Stomach (tissue), 9 donors: Measurements from ENCODE around the gene KEL. TPM values are rescaled to one million over a fixed set of nuclear protein-coding genes. Genes with fewer than 3 reads are reported as not detected.
A peak's percentile ranks its signal among the peaks of the same experiment; 100 is the strongest.

Experiments used
- DNase-seq, 2 donors: peaks; one replicate each; pipeline versions ENCODE4 v3.0.0 to v3.0.0-alpha.2; 2013 to 2019
- H3K27ac ChIP-seq, 5 donors: fragments of 200-600 bp in 4 of 5; sonication (generic) in 4 of 5; one replicate each; pipeline ENCODE4 v1.5.1; 2013 to 2019; ENCODE audit warnings: mild to moderate bottlenecking in 1 of 5, moderate library complexity in 1 of 5
- H3K27me3 ChIP-seq, 3 donors: fragments of 200-600 bp; sonication (generic); one replicate each; pipeline ENCODE4 v1.5.1; 2017 to 2019; ENCODE audit warnings: mixed run types in 1 of 3
- H3K36me3 ChIP-seq, 4 donors: fragments of 200-600 bp; sonication (generic); 1 replicate in 3 of 4; 2 replicates in 1 of 4; pipeline ENCODE4 v1.5.1; 2016 to 2019
- H3K4me1 ChIP-seq, 4 donors: fragments of 200-600 bp; sonication (generic); one replicate each; pipeline ENCODE4 v1.5.1; 2016 to 2019
- H3K4me3 ChIP-seq, 4 donors: fragments of 200-600 bp; sonication (generic) in 3 of 4; one replicate each; pipeline ENCODE4 v1.5.1; 2016 to 2019; ENCODE audit warnings: mild to moderate bottlenecking in 1 of 4
- H3K9me3 ChIP-seq, 4 donors: fragments of 200-600 bp; sonication (generic); one replicate each; pipeline ENCODE4 v1.5.1; 2016 to 2019
- EP300 ChIP-seq: sonication (generic); formaldehyde crosslinking; IDR thresholded peaks from one replicate; pipeline ENCODE4 v1.6.1; 2017; ENCODE audit warnings: antibody characterized with exemption
- POLR2A ChIP-seq, 4 donors: fragments of 450-650 bp; IDR thresholded peaks; one replicate each; pipeline ENCODE4 v1.6.1; 2016; ENCODE audit warnings: antibody characterized with exemption in 4 of 4, control low read depth in 2 of 4, mild to moderate bottlenecking in 1 of 4, moderate library complexity in 1 of 4
- POLR2AphosphoS5 ChIP-seq, 3 donors: sonication (generic); formaldehyde crosslinking; IDR thresholded peaks; one replicate each; pipeline ENCODE4 v1.6.1; 2016; ENCODE audit warnings: antibody characterized with exemption in 3 of 3
- WGBS, 5 donors: extraction: QIAGEN DNeasy Blood & Tissue Kit in 3 of 5; methylation state at CpG; one replicate each; pipeline versions ENCODE4 v1.1.5 to v1.1.7; 2013 to 2018; 5-methylcytosine and 5-hydroxymethylcytosine counted together
- intact Hi-C: fragments of 100-400 bp; cut with DNase I; formaldehyde crosslinking; loops from one replicate; pipeline ENCODE4 v1.15.1; 2023; ENCODE audit warnings: low total_unique reads
- polyA plus RNA-seq, 3 donors: library from polyadenylated mRNA; stranded (reverse); fragments of 200-250 nt; gene quantifications; one replicate each; pipeline ENCODE4 v1.2.3, GENCODE V29; 2013
- total RNA-seq, 5 donors: library from RNA; depleted of rRNA; stranded (reverse); fragments of >200 nt; gene quantifications; one replicate each; pipeline versions ENCODE4 v1.1.0 to v1.2.3, GENCODE V29; 2014 to 2016
- TF ChIP-seq, protein P1 (sequence below), 7 experiments: fragments of 450-650 bp in 4 of 7; fragments of 200-600 bp in 3 of 7; sonication (generic) in 3 of 7; IDR thresholded peaks; one replicate each; pipeline ENCODE4 v1.5.1; 2016 to 2019; ENCODE audit warnings: antibody characterized with exemption in 7 of 7, control low read depth in 2 of 7, mild to moderate bottlenecking in 1 of 7
- donor health status: healthy with polysubstance abuse.
- donor health status: Bipolar disorder and iron deficiency.
- donor health status: healthy.

KEL gene
- total and polyA plus RNA-seq, 8 donors = 0.85 to 1.5 TPM; not detected in 6

DNA sequence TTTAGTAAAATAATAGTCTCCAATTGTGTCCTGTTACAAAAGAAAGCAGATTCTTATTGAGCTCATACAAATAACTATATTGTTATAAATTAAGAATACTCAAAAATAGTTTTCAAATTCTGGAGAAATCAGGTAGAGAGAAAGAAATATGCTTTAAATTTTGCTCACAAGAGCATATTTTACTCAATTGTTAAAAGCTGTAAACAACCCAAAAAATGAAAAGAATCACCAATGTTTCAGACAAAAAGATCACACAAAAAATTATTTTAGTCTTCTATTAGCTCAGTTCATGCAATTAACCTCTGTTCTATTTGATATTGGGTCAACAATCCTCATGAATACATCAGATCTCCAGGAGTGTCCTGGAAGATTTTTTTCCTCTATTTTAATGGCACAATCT, 58.0 kb downstream of the KEL start:
- no peak for DNase-seq
- Histone ChIP-seq H3K27me3 (no peaks in the 10 kb centered on the region), H3K27ac (no peak overlapping the region), H3K4me3 (no peak overlapping the region), H3K36me3 (no peaks in the 10 kb centered on the region), H3K4me1 (peaks cover under 1 to 9% (median 1%) of the 10 kb centered on the region in 4 donors), H3K9me3 (peaks cover 0 to 5% (median 2%) of the 10 kb centered on the region in 4 donors)
- intact Hi-C loops = no loop called here
- TF ChIP-seq EP300 (no peak), POLR2A (IDR thresholded peaks at IDR 0.05) (no peak), POLR2AphosphoS5 (IDR thresholded peaks at IDR 0.05) (no peak)
- TF ChIP-seq, protein P1, sequence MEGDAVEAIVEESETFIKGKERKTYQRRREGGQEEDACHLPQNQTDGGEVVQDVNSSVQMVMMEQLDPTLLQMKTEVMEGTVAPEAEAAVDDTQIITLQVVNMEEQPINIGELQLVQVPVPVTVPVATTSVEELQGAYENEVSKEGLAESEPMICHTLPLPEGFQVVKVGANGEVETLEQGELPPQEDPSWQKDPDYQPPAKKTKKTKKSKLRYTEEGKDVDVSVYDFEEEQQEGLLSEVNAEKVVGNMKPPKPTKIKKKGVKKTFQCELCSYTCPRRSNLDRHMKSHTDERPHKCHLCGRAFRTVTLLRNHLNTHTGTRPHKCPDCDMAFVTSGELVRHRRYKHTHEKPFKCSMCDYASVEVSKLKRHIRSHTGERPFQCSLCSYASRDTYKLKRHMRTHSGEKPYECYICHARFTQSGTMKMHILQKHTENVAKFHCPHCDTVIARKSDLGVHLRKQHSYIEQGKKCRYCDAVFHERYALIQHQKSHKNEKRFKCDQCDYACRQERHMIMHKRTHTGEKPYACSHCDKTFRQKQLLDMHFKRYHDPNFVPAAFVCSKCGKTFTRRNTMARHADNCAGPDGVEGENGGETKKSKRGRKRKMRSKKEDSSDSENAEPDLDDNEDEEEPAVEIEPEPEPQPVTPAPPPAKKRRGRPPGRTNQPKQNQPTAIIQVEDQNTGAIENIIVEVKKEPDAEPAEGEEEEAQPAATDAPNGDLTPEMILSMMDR (IDR thresholded peaks at IDR 0.05) = no peak

DNA sequence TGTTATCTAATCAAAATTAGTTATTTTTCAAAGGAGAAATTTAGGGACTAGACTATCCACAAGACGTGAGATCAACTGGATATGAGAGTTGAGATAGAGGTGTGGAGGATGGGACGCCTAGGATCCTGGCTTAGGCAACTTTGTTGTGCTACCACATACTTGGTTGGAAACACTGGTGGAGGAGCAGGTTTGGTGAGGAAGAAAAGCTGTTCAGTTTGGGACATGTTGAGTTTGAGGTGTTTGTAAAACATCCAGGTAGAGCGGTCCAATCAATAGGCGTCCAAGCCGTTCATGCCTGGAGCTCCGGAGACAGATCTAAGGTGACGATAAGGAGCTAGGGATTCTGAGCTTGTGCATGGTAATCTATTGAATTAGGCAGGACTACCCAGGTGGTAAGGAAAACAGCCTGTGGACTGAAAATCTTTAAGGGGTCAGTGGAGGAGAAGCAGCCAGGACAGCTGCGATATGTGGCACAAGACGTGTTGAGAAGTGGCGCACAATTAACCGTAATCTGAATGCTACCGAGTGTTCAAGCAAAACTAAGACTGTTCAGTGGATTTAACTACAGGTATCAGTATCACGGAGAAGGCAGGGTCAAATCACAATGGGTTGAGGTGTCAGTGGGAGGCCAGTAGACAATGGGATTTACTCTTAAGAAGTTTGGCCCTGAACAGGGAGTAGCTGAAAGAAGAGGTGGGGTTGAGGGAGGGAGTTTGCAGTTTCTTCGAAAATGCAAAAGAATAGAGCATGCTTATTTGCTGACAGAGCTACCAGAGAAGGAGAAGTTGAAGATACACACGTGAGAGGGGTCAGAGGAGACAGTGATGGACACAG, 60.5 kb downstream of the KEL start:
- Histone ChIP-seq H3K27me3 (peaks cover 0 to 4% (median 0%) of the 10 kb centered on the region in 3 donors), H3K9me3 (peaks cover 0 to 5% (median 2%) of the 10 kb centered on the region in 4 donors), H3K27ac (no peak overlapping the region), H3K4me1 (no peaks in the 10 kb centered on the region), H3K36me3 (no peaks in the 10 kb centered on the region), H3K4me3 (no peak overlapping the region)
- DNase-seq = no peak
- intact Hi-C loops = no loop called here
- 62 to 72% (median 66%) methylated on average over 15 of the region's 15 CpGs for WGBS, 5 donors
- TF ChIP-seq EP300 (no peak), POLR2AphosphoS5 (IDR thresholded peaks at IDR 0.05) (no peak), POLR2A (IDR thresholded peaks at IDR 0.05) (no peak)
- TF ChIP-seq, protein P1 (IDR thresholded peaks at IDR 0.05) = no peak

DNA sequence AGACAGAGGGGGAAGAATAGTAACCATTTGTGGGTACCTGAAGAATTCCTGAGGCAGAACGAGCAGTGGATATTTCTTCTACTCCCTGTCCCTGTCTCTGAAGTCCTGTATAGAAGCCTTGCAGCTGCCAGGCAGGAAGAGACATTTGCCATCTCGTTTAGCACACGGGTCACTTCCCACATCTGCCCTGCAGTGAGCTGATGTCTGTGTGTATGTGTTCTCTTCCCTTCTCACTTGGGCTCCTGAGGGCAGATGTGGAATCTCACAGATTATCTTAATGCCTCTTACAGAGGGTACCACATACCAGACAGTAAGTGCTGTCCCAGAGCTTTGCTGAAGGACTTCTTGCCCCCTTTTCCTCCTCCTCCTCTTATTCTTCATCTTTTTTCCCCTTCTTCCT, 62.5 kb downstream of the KEL start:
- H3K9me3 ChIP-seq = peaks cover 0 to 5% (median 2%) of the 10 kb centered on the region in 4 donors
- WGBS, 5 donors = 40 to 54% (median 48%) methylated on average over 3 of the region's 3 CpGs
- H3K4me1 ChIP-seq = no peaks in the 10 kb centered on the region
- H3K36me3 ChIP-seq = no peaks in the 10 kb centered on the region
- no peak for TF ChIP-seq POLR2A (IDR thresholded peaks at IDR 0.05)
- no peak for TF ChIP-seq POLR2AphosphoS5 (IDR thresholded peaks at IDR 0.05)
- TF ChIP-seq, protein P1 (IDR thresholded peaks at IDR 0.05) = no peak
- no peak for TF ChIP-seq EP300
- peaks cover 0 to 9% (median 0%) of the 10 kb centered on the region in 3 donors for H3K27me3 ChIP-seq
- no peak overlapping the region for H3K4me3 ChIP-seq
- H3K27ac ChIP-seq = no peak overlapping the region
- intact Hi-C loops = no loop called here
- DNase-seq = no peak

DNA sequence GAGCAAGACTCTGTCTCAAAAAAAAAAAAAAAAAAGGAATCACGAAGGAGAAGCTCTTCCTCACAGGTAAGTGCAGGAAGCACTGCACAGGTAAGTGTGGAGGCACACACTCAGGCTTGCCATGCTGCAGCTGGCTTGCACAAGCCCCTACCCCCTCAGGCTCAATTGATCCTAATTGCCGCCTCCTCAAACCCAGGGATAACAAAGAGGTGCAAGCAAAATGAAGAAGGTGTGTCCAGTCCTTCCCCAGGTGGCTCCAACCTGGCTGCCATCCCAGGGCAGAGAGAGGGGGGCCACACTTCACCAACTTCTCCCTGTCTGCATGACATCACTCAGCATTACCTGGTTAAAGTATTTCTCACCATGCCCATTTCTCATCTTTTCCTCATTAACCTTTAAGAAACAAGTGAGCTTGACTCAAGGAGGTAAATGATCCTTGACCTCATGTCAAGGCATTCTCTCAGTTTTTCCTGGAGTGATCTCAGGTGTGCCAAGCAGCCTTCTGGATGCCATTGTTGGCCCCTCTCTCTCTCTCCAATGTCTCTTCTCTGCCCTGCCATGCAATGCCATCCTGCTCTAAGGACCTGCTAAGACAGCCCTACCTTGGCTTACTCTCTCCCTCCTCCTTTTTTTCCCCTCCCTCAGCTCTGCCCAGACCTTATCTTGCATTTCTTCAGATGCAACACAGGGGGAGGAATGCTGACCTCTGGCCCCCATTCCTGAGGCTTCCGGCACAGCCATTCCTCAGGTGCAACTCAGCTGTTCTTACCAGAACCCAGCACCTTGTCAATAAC, 63.6 kb downstream of the KEL start:
- 32 to 69% (median 45%) methylated on average over 3 of the region's 3 CpGs for WGBS, 5 donors
- peak in 1 of 2 donors; percentile 15 for DNase-seq
- H3K4me3 ChIP-seq = no peak overlapping the region
- no peak overlapping the region for H3K27ac ChIP-seq
- H3K9me3 ChIP-seq = no peaks in the 10 kb centered on the region
- H3K27me3 ChIP-seq = peaks cover 0 to 9% (median 0%) of the 10 kb centered on the region in 3 donors
- no peaks in the 10 kb centered on the region for H3K4me1 ChIP-seq
- TF ChIP-seq POLR2AphosphoS5 (IDR thresholded peaks at IDR 0.05) (no peak), EP300 (no peak), POLR2A (IDR thresholded peaks at IDR 0.05) (no peak)
- TF ChIP-seq, protein P1 (IDR thresholded peaks at IDR 0.05) = no peak
- intact Hi-C loops = no loop called here
- H3K36me3 ChIP-seq = no peaks in the 10 kb centered on the region
